ENCODE measurements around the gene FAM83C.

DNA sequence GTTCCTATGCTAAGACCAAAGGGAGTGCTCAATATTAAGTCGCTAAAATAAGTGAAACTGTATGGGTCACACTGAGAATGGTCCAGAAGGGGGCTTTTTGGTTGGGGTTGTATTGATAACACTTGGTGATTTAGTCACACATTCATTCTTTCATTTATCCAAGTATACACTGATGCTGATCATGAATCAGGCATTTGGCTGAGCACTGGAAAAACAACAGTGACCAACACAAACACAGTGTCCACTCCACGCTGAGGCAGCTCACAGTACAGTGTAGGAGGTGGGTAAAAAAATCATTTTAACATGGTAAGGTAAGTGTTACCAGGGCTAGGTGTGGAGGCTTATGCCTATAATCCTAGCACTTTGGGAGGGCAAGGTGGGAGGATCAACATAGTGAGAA lies 9.2 kb upstream of the FAM83C start:
- TF ChIP-seq POLR2AphosphoS5 (IDR thresholded peaks at IDR 0.05; ENCODE audit: low read depth, low read length), result no peak
- no peak for TF ChIP-seq POLR2A (IDR thresholded peaks at IDR 0.05; ENCODE audit: low read depth, low read length)

Data from GM12892 (cell line).